AG04450 (cell line): ENCODE data around the gene MAML2. TPM values are rescaled to one million over a fixed set of nuclear protein-coding genes. Genes with fewer than 3 reads are reported as not detected.

ENCODE experiments used
- CTCF ChIA-PET: fragments of 300-600, 350-600 bp; formaldehyde crosslinking; extraction: SDS; loops from one replicate; lab custom pipeline; 2022; ENCODE audit warnings: antibody characterized with exemption, inconsistent platforms; lab: Charles Lee
- POLR2A ChIA-PET: fragments of 350-600 bp; formaldehyde crosslinking; extraction: SDS; loops from one replicate; lab custom pipeline; 2021; ENCODE audit warnings: antibody characterized with exemption, inconsistent platforms; lab: Yijun Ruan, JAX
- DNase-seq: peaks from one replicate; pipeline ENCODE4 v3.0.0-alpha.2; 2011; ENCODE audit warnings: low read depth, low spot score
- H3K27ac ChIP-seq: one replicate; pipeline ENCODE4 v1.5.1; 2012; ENCODE audit warnings: low read depth, low read length, control low read depth
- H3K27me3 ChIP-seq: one replicate; pipeline ENCODE4 v1.6.0; 2012; ENCODE audit warnings: low read length; ENCODE audit not compliant: control insufficient read depth, insufficient read depth
- H3K4me3 ChIP-seq: 2 replicates; pipeline ENCODE4 v1.5.1; 2011; ENCODE audit warnings: mild to moderate bottlenecking, low read depth, low read length, control low read depth
- H3K9me3 ChIP-seq: 2 replicates; pipeline ENCODE4 v1.5.1; 2012; ENCODE audit warnings: low read length; ENCODE audit not compliant: control insufficient read depth, insufficient read depth
- CTCF ChIP-seq: IDR thresholded peaks from 2 replicates; pipeline ENCODE4 v1.5.1; 2011; ENCODE audit warnings: low read depth, low read length, control low read depth, inconsistent platforms
- polyA plus RNA-seq: library from polyadenylated mRNA; depleted of rRNA; stranded (reverse); fragments of >200 nt; gene quantifications from 2 replicates; pipeline ENCODE4 v1.2.3, GENCODE V29; 2011

MAML2 gene
- polyA plus RNA-seq, 1 experiment = 23.0 TPM

GRCh38 chr11:96082002-96082899, 260.7 kb downstream of the MAML2 start:
- H3K27ac ChIP-seq = no peak overlapping the region
- no peaks in the 10 kb centered on the region for H3K9me3 ChIP-seq
- H3K4me3 ChIP-seq = no peak overlapping the region
- no peaks in the 10 kb centered on the region for H3K27me3 ChIP-seq
- no peak for DNase-seq
- ChIA-PET POLR2A (no interaction called here), CTCF (interaction anchor here (0.9 kb wide), 1 partner anchor 261 kb away, joined by 3 read pairs; the partner anchor contains the start of gene MAML2)
- no peak for TF ChIP-seq CTCF

- no peak for TF ChIP-seq CTCF
- ChIA-PET CTCF (interaction anchor here (0.9 to 1.0 kb wide), 2 partner anchors 27 to 262 kb away, joined by 3 to 4 read pairs; partner anchors contain the start of gene MAML2), POLR2A (no interaction called here)
- DNase-seq = no peak
- no peak overlapping the region for H3K4me3 ChIP-seq
- H3K9me3 ChIP-seq = no peaks in the 10 kb centered on the region
- H3K27ac ChIP-seq = no peak overlapping the region
- no peaks in the 10 kb centered on the region for H3K27me3 ChIP-seq
These were observed 261.4 kb downstream of the MAML2 start for GRCh38 chr11:96081561-96081960.

- POLR2A ChIA-PET = no interaction called here
- H3K27me3 ChIP-seq = no peaks in the 10 kb centered on the region
- no peaks in the 10 kb centered on the region for H3K9me3 ChIP-seq
- no peak for TF ChIP-seq CTCF
- H3K27ac ChIP-seq = no peak overlapping the region
- CTCF ChIA-PET = interaction anchor here (1.4 kb wide), 1 partner anchor 264 kb away, joined by 4 read pairs; the partner anchor contains the start of gene MAML2
- no peak overlapping the region for H3K4me3 ChIP-seq
- DNase-seq = no peak
These were observed 263.3 kb downstream of the MAML2 start for GRCh38 chr11:96079691-96080090.

GRCh38 chr11:96075532-96075959, 267.4 kb downstream of the MAML2 start:
- Histone ChIP-seq H3K27me3 (no peaks in the 10 kb centered on the region), H3K9me3 (no peaks in the 10 kb centered on the region), H3K27ac (no peak overlapping the region), H3K4me3 (no peak overlapping the region)
- POLR2A ChIA-PET = no interaction called here
- CTCF ChIA-PET = interaction anchor here (1.2 kb wide), 1 partner anchor 268 kb away, joined by 10 read pairs; the partner anchor contains the start of gene MAML2
- no peak for DNase-seq
- no peak for TF ChIP-seq CTCF
